DOHH2 (cell line): ENCODE results near the gene AQP5.

ENCODE experiments used
- H3F3A ChIP-seq: fragments of 200-600 bp; sonication (generic), shearing (Covaris generic); 2 replicates; pipeline ENCODE4 v1.6.0; 2016; ENCODE audit warnings: antibody characterized with exemption, mild to moderate bottlenecking; ENCODE audit not compliant: control insufficient read depth, insufficient read depth
- H3K27ac ChIP-seq: fragments of 200-600 bp; sonication (generic); 2 replicates; pipeline ENCODE4 v1.5.1; 2014; ENCODE audit warnings: low read depth, mild to moderate bottlenecking, low read length, moderate library complexity
- H3K27me3 ChIP-seq: fragments of 200-600 bp; sonication (generic); 2 replicates; pipeline ENCODE4 v1.6.1; 2014; ENCODE audit warnings: mild to moderate bottlenecking, low read length, mixed read lengths; ENCODE audit not compliant: control insufficient read depth
- H3K36me3 ChIP-seq: fragments of 200-600 bp; sonication (generic); 2 replicates; pipeline ENCODE4 v1.6.1; 2014; ENCODE audit warnings: mild to moderate bottlenecking, low read length, moderate library complexity, mixed read lengths; ENCODE audit not compliant: control insufficient read depth
- H3K4me1 ChIP-seq: fragments of 200-600 bp; sonication (generic); 2 replicates; pipeline ENCODE4 v1.6.1; 2014; ENCODE audit warnings: mild to moderate bottlenecking, low read length, mixed read lengths; ENCODE audit not compliant: control insufficient read depth
- H3K4me2 ChIP-seq: fragments of 200-600 bp; sonication (generic); 2 replicates; pipeline ENCODE4 v1.6.0; 2014; ENCODE audit warnings: mild to moderate bottlenecking, low read length, moderate library complexity
- H3K4me3 ChIP-seq: fragments of 200-600 bp; sonication (generic); 2 replicates; pipeline ENCODE4 v1.5.1; 2014; ENCODE audit warnings: mild to moderate bottlenecking, low read length, mixed read lengths
- H3K79me2 ChIP-seq: fragments of 200-600 bp; sonication (generic); 2 replicates; pipeline ENCODE4 v1.6.1; 2014; ENCODE audit warnings: mild to moderate bottlenecking, low read length, mixed read lengths; ENCODE audit not compliant: control insufficient read depth
- H3K9me2 ChIP-seq: fragments of 200-600 bp; sonication (generic); replicated peaks from 2 replicates; pipeline ENCODE4 v1.6.1; 2014; ENCODE audit warnings: mild to moderate bottlenecking, low read length, mixed read lengths; ENCODE audit not compliant: control insufficient read depth
- H3K9me3 ChIP-seq: fragments of 200-600 bp; sonication (generic); 2 replicates; pipeline ENCODE4 v1.6.1; 2014; ENCODE audit warnings: antibody characterized with exemption, low read length, mixed read lengths; ENCODE audit not compliant: control insufficient read depth, insufficient read depth
- H4K20me1 ChIP-seq: fragments of 200-600 bp; sonication (generic); 2 replicates; pipeline ENCODE4 v1.6.0; 2014; ENCODE audit warnings: low read depth, mild to moderate bottlenecking, antibody characterized with exemption, low read length, moderate library complexity; ENCODE audit not compliant: control insufficient read depth, insufficient read depth
- CTCF ChIP-seq: fragments of 200-600 bp; sonication (generic); IDR thresholded peaks from one replicate; pipeline ENCODE4 v1.5.1; 2014; ENCODE audit warnings: antibody characterized with exemption, mild to moderate bottlenecking, low read depth, low read length; ENCODE audit not compliant: poor library complexity, severe bottlenecking
- EZH2phosphoT487 ChIP-seq: fragments of 200-600 bp; sonication (generic); IDR thresholded peaks from 2 replicates; pipeline ENCODE4 v1.6.1; 2017; ENCODE audit warnings: borderline replicate concordance, mild to moderate bottlenecking, antibody characterized with exemption, low read length, moderate library complexity, mixed read lengths

Gene AQP5

GRCh38 chr12:49979016-49979586, 17.4 kb downstream of the AQP5 start:
- TF ChIP-seq EZH2phosphoT487 (no peak), CTCF (no peak)
- Histone ChIP-seq H3K4me3 (no peak overlapping the region), H4K20me1 (no peaks in the 10 kb centered on the region), H3K4me2 (no peak overlapping the region), H3K36me3 (no peaks in the 10 kb centered on the region), H3K4me1 (no peaks in the 10 kb centered on the region), H3F3A (no peaks in the 10 kb centered on the region), H3K9me3 (no peaks in the 10 kb centered on the region), H3K27me3 (no peaks in the 10 kb centered on the region), H3K27ac (no peak overlapping the region), H3K9me2 (no peaks in the 10 kb centered on the region), H3K79me2 (no peaks in the 10 kb centered on the region)

GRCh38 chr12:49979791-49980190, 18.1 kb downstream of the AQP5 start:
- Histone ChIP-seq H3K36me3 (no peaks in the 10 kb centered on the region), H4K20me1 (no peaks in the 10 kb centered on the region), H3K4me1 (no peaks in the 10 kb centered on the region), H3K27ac (no peak overlapping the region), H3K27me3 (no peaks in the 10 kb centered on the region), H3K9me3 (no peaks in the 10 kb centered on the region), H3K4me3 (no peak overlapping the region), H3K9me2 (no peaks in the 10 kb centered on the region), H3K79me2 (no peaks in the 10 kb centered on the region), H3F3A (no peaks in the 10 kb centered on the region), H3K4me2 (no peak overlapping the region)
- TF ChIP-seq CTCF (no peak), EZH2phosphoT487 (no peak)

GRCh38 chr12:49980501-49981349, 19.1 kb downstream of the AQP5 start:
- H3K27me3 ChIP-seq = no peaks in the 10 kb centered on the region
- H3F3A ChIP-seq = peaks cover 1% of the 10 kb centered on the region; the same call in 1 of the 2 replicates
- no peak overlapping the region for H3K4me3 ChIP-seq
- TF ChIP-seq EZH2phosphoT487 = no peak
- no peaks in the 10 kb centered on the region; the same call in 1 of the 2 replicates for H3K36me3 ChIP-seq
- no peaks in the 10 kb centered on the region for H3K79me2 ChIP-seq
- no peaks in the 10 kb centered on the region for H3K4me1 ChIP-seq
- H3K27ac ChIP-seq = no peak overlapping the region
- no peaks in the 10 kb centered on the region for H3K9me3 ChIP-seq
- no peaks in the 10 kb centered on the region for H4K20me1 ChIP-seq
- no peak overlapping the region for H3K4me2 ChIP-seq
- H3K9me2 ChIP-seq = no peaks in the 10 kb centered on the region
